CD14-positive monocyte (primary cell): ENCODE results near the gene DENND1B. TPM values are rescaled to one million over a fixed set of nuclear protein-coding genes. Genes with fewer than 3 reads are reported as not detected.

ENCODE experiments used
- DNase-seq, 3 donors: peaks; one replicate each; pipeline ENCODE4 v3.0.0-alpha.2; 2011 to 2022
- H2AFZ ChIP-seq: 2 replicates; pipeline ENCODE4 v1.6.0; 2012; ENCODE audit warnings: mild to moderate bottlenecking, low read depth, low read length, inconsistent platforms; ENCODE audit not compliant: insufficient read depth, poor library complexity, severe bottlenecking
- H3K27ac ChIP-seq, 2 donors: 1 replicate in 1 of 2; 2 replicates in 1 of 2; pipeline ENCODE4 v1.5.1; 2012 to 2013; ENCODE audit warnings: low read length in 2 of 2, control low read depth in 1 of 2, inconsistent platforms in 1 of 2, low read depth in 1 of 2, mild to moderate bottlenecking in 1 of 2
- H3K27me3 ChIP-seq, 2 donors: one replicate each; pipeline versions ENCODE4 v1.6.0 to v1.6.1; 2011 to 2013; ENCODE audit warnings: low read length in 2 of 2; ENCODE audit not compliant: control insufficient read depth in 2 of 2, insufficient read depth in 2 of 2
- H3K36me3 ChIP-seq, 2 donors: replicated peaks in 1 of 2; 1 replicate in 1 of 2; 2 replicates in 1 of 2; pipeline versions ENCODE4 v1.5.1 to v1.6.1; 2012 to 2013; ENCODE audit warnings: low read length in 2 of 2, control low read depth in 1 of 2, inconsistent platforms in 1 of 2, mild to moderate bottlenecking in 1 of 2; ENCODE audit not compliant: insufficient read depth in 2 of 2, control insufficient read depth in 1 of 2
- H3K4me1 ChIP-seq, 2 donors: 1 replicate in 1 of 2; 2 replicates in 1 of 2; pipeline versions ENCODE4 v1.5.1 to v1.6.1; 2012 to 2013; ENCODE audit warnings: low read length in 2 of 2, control low read depth in 1 of 2, inconsistent platforms in 1 of 2, mild to moderate bottlenecking in 1 of 2, moderate library complexity in 1 of 2; ENCODE audit not compliant: insufficient read depth in 2 of 2, control insufficient read depth in 1 of 2
- H3K4me2 ChIP-seq: replicated peaks from 2 replicates; pipeline ENCODE3; 2012; ENCODE audit warnings: low read length, moderate library complexity, mild to moderate bottlenecking; ENCODE audit not compliant: poor library complexity, severe bottlenecking; ENCODE audit errors: extremely low read depth
- H3K4me3 ChIP-seq, 3 experiments: fragments of 200-600 bp in 1 of 3; sonication (generic) in 1 of 3; replicated peaks in 1 of 3; 1 replicate in 2 of 3; 2 replicates in 1 of 3; pipeline ENCODE4 v1.5.1; 2011 to 2013; ENCODE audit warnings: low read length in 3 of 3, mild to moderate bottlenecking in 3 of 3, control low read depth in 2 of 3, low read depth in 2 of 3, inconsistent platforms in 1 of 3, moderate library complexity in 1 of 3
- H3K79me2 ChIP-seq: 2 replicates; pipeline ENCODE4 v1.6.0; 2012; ENCODE audit warnings: mild to moderate bottlenecking, control low read depth, inconsistent platforms, low read length, moderate library complexity; ENCODE audit not compliant: insufficient read depth
- H3K9ac ChIP-seq: 2 replicates; pipeline ENCODE4 v1.6.0; 2017; ENCODE audit warnings: low read length, mild to moderate bottlenecking; ENCODE audit not compliant: insufficient read depth, poor library complexity, severe bottlenecking
- H3K9me3 ChIP-seq, 2 donors: replicated peaks in 1 of 2; 1 replicate in 1 of 2; 2 replicates in 1 of 2; pipeline versions ENCODE4 v1.5.1 to v1.6.1; 2012 to 2013; ENCODE audit warnings: low read length in 2 of 2, control low read depth in 1 of 2; ENCODE audit not compliant: control insufficient read depth in 1 of 2, insufficient read depth in 1 of 2
- H4K20me1 ChIP-seq: 2 replicates; pipeline ENCODE4 v1.6.0; 2012; ENCODE audit warnings: mild to moderate bottlenecking, low read length, control low read depth, moderate library complexity; ENCODE audit not compliant: insufficient read depth
- H3K27ac Mint-ChIP-seq, 7 donors: one replicate each; pipeline ENCODE4 v1.8.0; 2020; ENCODE audit warnings: mild to moderate bottlenecking in 7 of 7, mixed read lengths in 7 of 7, moderate library complexity in 6 of 7, inconsistent platforms in 2 of 7
- H3K27me3 Mint-ChIP-seq, 3 donors: one replicate each; pipeline ENCODE4 v1.8.0; 2021 to 2022; ENCODE audit warnings: low read depth in 3 of 3, mild to moderate bottlenecking in 3 of 3, mixed read lengths in 3 of 3, moderate library complexity in 3 of 3, inconsistent platforms in 1 of 3
- H3K36me3 Mint-ChIP-seq, 2 donors: one replicate each; pipeline ENCODE4 v1.8.0; 2020; ENCODE audit warnings: mixed read lengths in 2 of 2, inconsistent platforms in 1 of 2, mild to moderate bottlenecking in 1 of 2
- H3K4me1 Mint-ChIP-seq: one replicate; pipeline ENCODE4 v1.8.0; 2020; ENCODE audit warnings: mild to moderate bottlenecking, mixed read lengths
- H3K4me3 Mint-ChIP-seq, 2 donors: one replicate each; pipeline ENCODE4 v1.8.0; 2020; ENCODE audit warnings: mild to moderate bottlenecking in 2 of 2, mixed read lengths in 2 of 2, moderate library complexity in 1 of 2
- H3K9me3 Mint-ChIP-seq, 7 donors: one replicate each; pipeline ENCODE4 v1.8.0; 2020 to 2022; ENCODE audit warnings: mixed read lengths in 7 of 7, mild to moderate bottlenecking in 6 of 7, moderate library complexity in 6 of 7, inconsistent platforms in 2 of 7
- WGBS: methylation state at CpG from one replicate; pipeline ENCODE4 v1.1.5; 2013; ENCODE audit warnings: missing lambda C conversion rate; ENCODE audit not compliant: insufficient coverage; 5-methylcytosine and 5-hydroxymethylcytosine counted together
- intact Hi-C, 2 donors: fragments of 100-400 bp; cut with micrococcal nuclease; formaldehyde crosslinking; loops; one replicate each; pipeline versions ENCODE4 v1.15.0 to v1.15.1; 2023
- polyA plus RNA-seq, 3 donors: library from polyadenylated mRNA; depleted of rRNA in 1 of 3; unstranded in 2 of 3; stranded (reverse) in 1 of 3; fragments of 300-500 nt in 2 of 3; fragments of >200 nt in 1 of 3; fragmentation: Illumina TruSeq in 2 of 3; gene quantifications; 1 replicate in 2 of 3; 2 replicates in 1 of 3; pipeline ENCODE4 v1.2.3, GENCODE V29; 2012 to 2021
- TF ChIP-seq, protein P1 (sequence below): fragments of 200-600 bp; IDR thresholded peaks from one replicate; pipeline ENCODE4 v1.8.0; 2022; ENCODE audit warnings: antibody characterized with exemption, mild to moderate bottlenecking

DENND1B gene
- polyA plus RNA-seq, 3 donors, result 3.0 to 8.2 (median 5.7) TPM

DNA sequence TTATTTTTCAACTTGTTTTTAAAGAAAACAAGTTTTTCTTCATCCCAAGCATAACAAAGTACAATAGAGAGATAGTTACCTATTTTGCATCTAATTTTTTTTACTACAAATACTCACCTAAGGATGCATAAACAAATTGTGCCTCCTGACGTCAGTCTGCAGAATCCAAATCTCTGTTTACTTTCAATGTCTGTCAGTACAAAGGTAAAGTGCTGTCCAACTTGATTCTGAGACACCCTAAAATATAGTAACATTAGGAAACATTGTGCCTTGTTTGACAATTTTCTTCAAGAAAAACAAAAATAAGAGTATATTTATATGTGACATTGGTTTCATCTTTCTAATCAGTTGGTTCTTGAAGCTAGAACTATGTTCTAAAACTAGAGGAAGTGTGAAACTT, 103.4 kb downstream of the DENND1B start:
- H4K20me1 ChIP-seq, result no peaks in the 10 kb centered on the region
- DNase-seq, result no peak
- Mint-ChIP-seq H3K36me3 (peaks cover 4 to 8% of the 10 kb centered on the region in 2 donors), H3K4me1 (peaks cover 6% of the 10 kb centered on the region), H3K9me3 (peaks cover 0 to 2% (median 0%) of the 10 kb centered on the region in 7 donors), H3K27me3 (peaks cover 0 to 2% (median 0%) of the 10 kb centered on the region in 3 donors), H3K4me3 (no peak overlapping the region), H3K27ac (no peak overlapping the region)
- intact Hi-C loops, result no loop called here
- no peak overlapping the region for H2AFZ ChIP-seq
- H3K9me3 ChIP-seq, result no peaks in the 10 kb centered on the region
- peaks cover 13% of the 10 kb centered on the region for H3K79me2 ChIP-seq
- no peaks in the 10 kb centered on the region for H3K27me3 ChIP-seq
- no peak overlapping the region for H3K4me2 ChIP-seq
- no peak overlapping the region for H3K4me3 ChIP-seq
- H3K36me3 ChIP-seq, result no peaks in the 10 kb centered on the region
- no CpG with 5 or more reads among the region's 1 CpG for WGBS
- H3K27ac ChIP-seq, result no peak overlapping the region
- H3K9ac ChIP-seq, result no peak overlapping the region
- peaks cover 0 to 4% of the 10 kb centered on the region in 2 donors for H3K4me1 ChIP-seq
- TF ChIP-seq, protein P1, sequence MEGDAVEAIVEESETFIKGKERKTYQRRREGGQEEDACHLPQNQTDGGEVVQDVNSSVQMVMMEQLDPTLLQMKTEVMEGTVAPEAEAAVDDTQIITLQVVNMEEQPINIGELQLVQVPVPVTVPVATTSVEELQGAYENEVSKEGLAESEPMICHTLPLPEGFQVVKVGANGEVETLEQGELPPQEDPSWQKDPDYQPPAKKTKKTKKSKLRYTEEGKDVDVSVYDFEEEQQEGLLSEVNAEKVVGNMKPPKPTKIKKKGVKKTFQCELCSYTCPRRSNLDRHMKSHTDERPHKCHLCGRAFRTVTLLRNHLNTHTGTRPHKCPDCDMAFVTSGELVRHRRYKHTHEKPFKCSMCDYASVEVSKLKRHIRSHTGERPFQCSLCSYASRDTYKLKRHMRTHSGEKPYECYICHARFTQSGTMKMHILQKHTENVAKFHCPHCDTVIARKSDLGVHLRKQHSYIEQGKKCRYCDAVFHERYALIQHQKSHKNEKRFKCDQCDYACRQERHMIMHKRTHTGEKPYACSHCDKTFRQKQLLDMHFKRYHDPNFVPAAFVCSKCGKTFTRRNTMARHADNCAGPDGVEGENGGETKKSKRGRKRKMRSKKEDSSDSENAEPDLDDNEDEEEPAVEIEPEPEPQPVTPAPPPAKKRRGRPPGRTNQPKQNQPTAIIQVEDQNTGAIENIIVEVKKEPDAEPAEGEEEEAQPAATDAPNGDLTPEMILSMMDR, result no peak

- peaks cover 8% of the 10 kb centered on the region in 2 donors for H3K36me3 Mint-ChIP-seq
- Histone ChIP-seq H3K4me2 (no peak overlapping the region), H3K4me1 (peaks cover 0 to 4% of the 10 kb centered on the region in 2 donors), H4K20me1 (no peaks in the 10 kb centered on the region), H3K27ac (no peak overlapping the region), H3K36me3 (no peaks in the 10 kb centered on the region), H3K27me3 (no peaks in the 10 kb centered on the region), H3K79me2 (peaks cover 13% of the 10 kb centered on the region), H3K9me3 (no peaks in the 10 kb centered on the region), H2AFZ (no peak overlapping the region), H3K4me3 (no peak overlapping the region), H3K9ac (no peak overlapping the region)
- peaks cover 6% of the 10 kb centered on the region for H3K4me1 Mint-ChIP-seq
- intact Hi-C loops, result no loop called here
- TF ChIP-seq, protein P1, result no peak
- WGBS, result no CpG with 5 or more reads among the region's 1 CpG
- no peak for DNase-seq
- H3K27me3 Mint-ChIP-seq, result peaks cover 0 to 2% (median 0%) of the 10 kb centered on the region in 3 donors
- no peak overlapping the region for H3K27ac Mint-ChIP-seq
- H3K9me3 Mint-ChIP-seq, result peaks cover 0 to 2% (median 0%) of the 10 kb centered on the region in 7 donors
- H3K4me3 Mint-ChIP-seq, result no peak overlapping the region
Measured at GRCh38 chr1:197671140-197671539, 104.1 kb downstream of the DENND1B start.
